ENCODE data around the gene ARHGEF19.
"Not testable (repeated sequence)": the region's sequence is repeated elsewhere in the genome, so short reads cannot be mapped to it uniquely, and the experiment has no call there.

ARHGEF19 gene

DNA sequence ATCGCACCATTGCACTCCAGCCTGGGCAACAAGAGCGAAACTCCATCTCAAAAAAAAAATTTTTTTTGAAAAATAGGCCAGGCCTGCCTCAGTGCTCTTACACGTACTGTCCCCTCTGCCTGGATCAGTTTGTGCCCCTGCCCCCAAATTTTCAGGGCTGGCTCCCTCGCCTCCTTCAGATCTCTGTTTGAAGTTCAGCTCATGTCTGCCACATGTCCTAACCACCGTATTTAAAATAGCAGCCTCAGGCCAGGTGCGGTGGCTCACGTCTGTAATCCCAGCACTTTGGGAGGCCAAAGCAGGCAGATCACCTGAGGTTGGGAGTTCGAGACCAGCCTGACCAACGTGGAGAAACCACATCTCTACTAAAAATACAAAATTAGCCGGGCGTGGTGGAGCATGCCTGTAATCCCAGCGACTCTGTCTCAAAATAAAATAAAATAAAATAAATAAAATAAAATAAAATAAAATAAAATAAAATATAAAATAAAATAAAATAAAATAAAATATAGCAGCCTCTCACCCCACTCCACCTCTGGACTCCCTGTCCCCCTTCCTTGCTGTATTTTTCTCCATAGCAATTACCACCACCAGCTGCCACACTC lies 48.7 kb downstream of the ARHGEF19 start:
- DNase-seq, result not testable (repeated sequence)

DNA sequence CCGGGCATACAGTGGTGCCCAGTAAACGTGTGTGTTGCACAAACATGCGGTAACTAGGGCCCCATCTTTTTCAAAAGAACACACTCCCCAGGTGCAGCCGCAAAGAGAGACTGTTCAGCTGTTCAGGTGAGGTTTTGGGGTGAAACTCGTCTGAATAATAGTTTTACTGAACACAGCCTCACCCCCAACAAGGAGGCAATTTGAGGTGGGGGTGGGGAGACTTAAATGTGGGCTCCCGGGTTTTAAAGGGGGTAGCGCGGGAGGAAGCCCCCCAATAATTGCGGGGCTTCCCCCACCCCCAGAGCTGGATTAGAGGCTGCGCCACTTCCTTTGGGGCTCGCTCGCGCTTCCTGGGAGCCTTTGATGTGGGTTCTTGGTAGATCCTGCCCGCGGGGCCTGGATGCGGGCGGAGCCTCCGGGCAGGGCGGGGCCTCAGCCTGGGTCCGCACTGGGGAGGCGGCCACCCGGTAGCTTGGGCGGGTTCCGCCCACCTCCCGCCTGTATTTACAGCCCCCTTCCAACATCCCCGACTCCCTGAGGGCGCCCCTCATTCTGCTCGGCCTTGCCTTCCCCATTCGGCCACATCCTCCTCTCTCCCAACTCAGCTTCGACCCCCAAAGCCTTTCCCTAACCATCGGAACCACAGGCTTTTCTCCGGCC lies 50.2 kb downstream of the ARHGEF19 start:
- DNase-seq, result peak; percentile 47

DNA sequence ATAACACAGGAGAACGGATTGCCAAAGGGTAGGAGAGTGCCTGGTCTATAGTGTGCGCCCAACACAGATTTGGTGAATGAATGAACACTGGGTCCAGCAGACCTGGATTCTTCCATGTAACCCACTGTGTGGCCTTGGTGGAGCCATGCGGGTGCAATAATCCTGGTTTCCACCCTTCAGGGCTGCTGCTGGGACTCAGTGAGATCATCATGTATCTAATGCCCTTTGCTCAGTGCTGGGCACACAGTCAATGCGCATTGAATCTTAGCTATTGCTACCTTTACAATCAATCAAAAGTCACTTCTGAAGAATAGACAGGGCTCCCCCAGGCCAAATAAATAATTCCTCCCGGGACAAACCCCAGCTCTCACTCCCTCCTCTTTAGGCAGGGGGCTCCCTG lies 50.7 kb downstream of the ARHGEF19 start:
- DNase-seq, result no peak

DNA sequence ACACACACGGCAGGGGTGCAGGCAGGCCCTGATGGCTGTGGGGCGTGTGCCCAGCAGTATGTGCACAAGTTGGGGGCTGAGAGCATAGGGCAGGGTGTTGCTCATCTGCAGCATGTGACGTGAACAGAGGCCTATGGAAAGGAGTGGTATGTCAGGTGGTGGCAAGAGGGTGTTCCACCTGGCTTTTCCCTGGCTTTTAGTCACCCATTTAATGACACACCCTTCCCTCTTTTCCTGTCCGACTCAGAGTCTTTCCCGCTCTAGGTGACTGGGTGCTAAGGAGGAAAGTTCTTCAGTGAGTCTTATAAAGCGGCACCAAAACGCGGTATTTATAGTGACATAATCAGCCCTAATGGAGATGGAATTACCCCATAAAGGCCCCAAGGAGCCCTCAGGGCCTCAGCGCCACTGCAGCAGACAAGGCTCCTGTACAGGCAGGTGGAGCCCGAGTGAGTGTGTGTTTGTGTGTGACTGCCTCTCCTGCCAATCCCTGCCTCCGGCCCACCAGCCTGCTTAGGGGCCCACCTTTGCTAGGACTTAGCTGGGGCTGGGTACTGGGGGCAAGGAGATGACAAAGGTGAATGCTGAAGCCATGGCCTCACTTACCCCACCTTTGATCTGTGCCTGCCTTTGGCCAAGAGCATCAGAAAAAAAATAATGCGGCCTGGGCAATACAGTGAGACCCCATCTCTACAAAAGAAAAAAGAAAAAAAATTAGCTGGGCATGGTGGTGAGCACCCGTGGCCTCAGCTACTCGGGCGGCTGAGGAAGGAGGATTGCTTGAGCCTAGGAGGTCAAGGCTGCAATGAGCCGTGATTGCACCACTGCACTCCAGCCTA lies 53.2 kb downstream of the ARHGEF19 start:
- DNase-seq, result no peak

DNA sequence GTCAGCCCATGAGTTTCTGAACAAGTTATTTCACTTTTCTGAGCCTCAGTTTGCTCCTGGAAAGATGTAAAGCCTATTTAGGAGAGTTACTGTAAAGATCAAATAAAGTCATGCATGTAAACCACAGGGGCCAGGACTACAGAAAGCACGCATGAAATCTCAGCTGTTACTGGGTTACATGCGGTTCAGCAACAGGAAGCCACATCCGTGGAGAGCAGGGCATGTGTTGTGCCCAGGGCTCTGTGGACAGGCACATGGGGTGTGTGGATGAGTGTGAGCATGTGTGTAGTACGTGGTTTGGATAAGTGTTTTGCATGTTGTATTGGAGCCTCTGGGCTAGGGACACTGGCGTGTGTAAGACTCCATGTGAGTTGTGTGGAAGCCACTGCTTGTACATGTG lies 54.4 kb downstream of the ARHGEF19 start:
- peak; percentile 16 for DNase-seq

DNA sequence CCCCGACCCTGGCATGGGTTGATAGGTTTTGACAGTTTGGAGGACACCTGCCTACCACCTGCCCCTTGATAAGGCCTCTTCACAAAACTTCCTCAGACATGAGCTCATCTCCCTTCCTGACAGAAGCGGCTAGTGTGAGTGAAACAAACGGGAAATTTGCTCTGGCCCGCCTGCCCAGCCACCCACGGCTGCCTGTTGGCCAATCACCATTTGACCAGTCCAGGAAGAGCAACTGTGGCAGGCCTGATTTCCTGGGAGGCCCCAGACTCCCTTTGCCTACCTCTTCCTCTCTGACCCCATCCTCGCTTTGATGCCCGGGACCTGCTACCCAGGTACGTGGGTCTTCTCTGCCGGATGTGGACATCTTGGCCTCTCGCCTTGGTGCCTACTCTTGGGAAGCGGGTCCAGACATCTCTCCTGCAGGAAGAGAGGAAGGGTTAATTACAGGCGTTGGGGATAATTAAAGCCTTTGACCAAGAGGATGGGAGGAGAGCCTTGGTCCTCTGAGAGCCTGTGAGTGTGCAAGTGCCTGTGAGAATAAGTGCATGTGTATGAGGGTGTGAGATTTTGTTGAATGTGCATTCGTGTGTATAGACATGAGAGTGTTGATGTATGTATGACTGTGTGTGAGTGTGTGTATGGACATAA lies 55.5 kb downstream of the ARHGEF19 start:
- no peak for DNase-seq

DNA sequence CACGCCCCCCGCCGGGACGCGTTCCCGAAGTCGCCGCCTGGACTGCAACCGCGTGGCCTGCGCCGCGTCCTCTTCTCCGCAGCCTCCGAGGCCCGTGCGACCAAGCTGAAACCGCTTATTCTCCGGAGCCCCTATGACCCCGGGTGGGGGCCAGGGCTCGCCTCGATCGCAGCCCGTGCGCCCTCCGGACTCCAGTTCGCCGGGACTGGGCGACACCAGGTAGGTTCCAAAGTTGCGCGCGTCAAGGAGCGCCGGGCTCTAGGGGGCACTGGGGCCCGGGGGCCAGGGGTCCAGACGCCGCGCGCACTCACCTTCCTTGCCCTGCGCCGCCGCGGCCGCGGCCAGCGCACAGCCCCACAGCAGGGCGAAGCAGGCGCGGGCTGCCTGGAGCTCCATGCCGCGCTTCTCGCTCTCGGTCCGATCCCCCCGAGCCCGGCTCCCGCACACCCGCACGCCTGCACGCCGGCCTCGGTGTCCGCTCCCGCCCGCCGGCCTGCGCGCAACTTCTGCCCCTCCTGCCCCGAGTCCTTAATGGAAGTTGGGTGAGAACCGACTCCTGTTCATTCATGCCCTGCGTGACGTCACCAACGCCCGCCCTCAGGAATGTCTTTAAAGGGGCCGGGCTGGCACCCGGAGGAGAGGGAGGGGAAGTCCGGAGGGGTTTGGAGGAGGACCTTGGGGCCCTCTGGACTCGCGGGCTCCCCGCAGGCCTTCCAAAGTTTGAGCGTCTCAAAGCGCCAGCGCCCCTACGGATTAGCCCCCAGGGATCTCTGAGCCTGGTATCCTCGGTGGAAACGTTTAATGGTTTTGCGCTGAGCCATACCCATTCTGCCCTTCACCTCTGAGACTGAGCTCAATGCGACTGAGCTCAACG lies 56.7 kb downstream of the ARHGEF19 start, which contains the start of gene EPHA2:
TSS of gene EPHA2 (minus strand) at position 533 of the 874 bp plus-strand sequence. CDS start at position 396, 137 bp downstream.
- no peak for DNase-seq

DNA sequence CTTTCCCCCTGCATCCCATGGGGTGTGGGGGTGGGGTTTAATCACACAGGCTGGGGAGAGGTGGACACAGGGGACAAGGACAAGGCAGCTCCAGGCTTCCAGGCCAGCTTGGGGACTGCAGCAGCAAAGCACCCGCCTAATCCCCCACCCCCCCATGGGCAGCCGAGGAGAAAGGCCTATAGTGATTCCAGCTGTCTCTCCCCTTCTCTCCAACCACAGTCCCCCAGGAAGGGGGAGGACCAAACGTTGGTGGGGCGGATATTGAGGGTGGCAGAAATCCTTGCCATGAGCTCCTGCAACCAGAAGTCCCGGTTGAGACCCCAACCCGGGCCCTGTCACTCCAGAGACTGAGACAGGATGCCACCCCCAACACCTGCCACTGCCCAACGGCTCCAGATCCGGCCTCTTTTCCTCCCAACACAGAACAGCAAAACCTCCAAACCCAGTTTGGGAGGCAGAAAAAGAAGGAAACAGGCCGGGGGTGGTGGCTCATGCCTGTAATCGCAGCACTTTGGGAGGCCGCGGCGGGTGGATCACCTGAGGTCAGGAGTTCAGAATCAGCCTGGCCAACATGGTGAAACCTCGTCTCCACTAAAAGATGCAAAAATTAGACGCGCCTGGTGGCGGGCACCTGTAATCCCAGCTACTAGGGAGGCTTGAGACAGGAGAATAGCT lies 58.3 kb downstream of the ARHGEF19 start:
- DNase-seq, result no peak

DNA sequence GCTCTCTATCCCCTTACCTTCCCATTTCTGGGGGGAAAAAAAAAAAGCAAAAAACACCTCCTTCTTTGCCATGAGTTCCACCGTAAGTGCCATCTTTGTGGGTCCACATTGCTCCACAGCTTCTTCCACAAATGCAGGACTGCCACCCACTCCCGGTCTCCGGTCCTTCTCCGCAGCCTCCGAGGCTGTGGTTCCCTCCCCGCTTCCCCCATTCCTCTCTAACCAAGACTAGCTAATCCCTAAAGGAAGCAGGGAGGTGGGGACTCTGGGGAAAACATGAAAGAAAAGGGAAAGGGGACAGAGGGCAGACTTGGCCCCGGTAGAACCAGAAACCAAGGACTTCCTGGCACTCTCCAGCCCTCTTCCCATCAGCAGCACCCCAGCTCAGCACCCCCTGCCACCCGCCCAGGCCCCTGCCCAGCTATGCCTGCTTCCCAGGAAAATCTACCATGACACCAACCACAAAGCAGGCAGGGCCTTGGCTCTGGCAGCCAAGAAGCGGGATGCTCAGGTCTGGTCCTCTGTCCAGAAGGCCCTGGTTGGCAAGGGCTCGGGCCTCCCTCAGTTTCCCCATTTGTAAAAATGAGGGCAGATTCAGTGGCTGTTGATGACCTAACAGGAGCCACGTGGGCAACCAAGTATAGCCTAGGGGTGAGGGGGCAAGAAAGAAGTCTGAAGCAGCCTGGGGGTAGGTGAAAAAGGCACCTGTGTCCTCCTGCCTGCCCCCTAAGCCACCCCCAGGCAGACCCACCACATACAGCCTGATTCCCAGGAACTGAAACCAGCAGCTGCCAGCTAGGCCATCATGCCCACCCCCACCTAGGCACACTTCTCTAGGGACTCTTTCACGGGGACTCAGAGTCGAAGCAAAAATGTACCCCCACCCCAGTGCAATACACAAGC lies 59.1 kb downstream of the ARHGEF19 start:
- DNase-seq, result no peak

DNA sequence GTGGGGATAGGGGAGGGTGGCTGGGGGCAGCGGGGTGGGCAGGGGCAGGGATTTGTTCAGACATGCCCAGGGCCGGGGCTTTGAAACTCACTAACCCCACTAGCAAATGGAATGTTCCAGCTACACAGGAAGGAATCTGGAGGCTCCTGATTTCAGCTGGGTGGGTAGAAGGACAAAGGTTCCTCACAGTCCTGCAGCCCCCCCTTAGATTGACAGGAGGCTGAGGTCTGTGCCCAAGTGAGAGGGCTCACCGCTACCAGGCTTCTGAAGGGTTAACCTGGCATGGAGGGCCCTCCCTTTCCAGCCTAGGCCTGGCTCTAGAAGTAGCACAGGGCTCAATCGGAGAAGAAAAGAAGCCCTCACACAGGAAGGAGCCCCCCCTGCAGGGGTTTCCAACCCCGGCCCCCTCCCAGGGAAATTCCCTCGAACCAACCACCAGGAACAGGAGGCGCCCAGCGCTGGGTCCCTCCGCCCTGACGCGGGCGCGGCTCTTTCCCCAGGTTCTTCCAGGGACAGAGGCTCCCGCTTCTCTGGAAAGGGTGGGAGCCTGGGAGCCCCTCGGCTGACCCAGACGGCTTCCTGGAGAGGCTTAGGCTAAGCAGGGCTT lies 59.9 kb downstream of the ARHGEF19 start:
- DNase-seq, result no peak

DNA sequence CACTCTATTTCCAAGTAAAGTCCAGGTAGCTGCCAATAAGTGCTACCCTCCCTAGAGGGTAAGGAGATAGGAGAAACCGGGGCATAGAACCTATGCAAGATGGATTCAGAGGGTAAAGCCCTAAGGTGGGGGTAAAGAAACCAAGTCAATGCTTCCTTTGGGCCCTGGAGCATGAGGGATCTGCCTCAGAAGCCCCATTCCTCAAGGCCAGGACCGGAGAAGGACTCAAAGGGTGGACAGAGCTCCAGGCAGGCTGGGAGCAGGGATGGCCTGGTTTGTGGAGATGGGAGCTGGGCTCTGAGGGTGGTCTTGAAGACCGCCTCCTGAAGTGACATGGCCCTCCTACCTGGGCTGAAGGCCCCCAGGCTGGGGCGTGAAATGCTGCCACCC lies 60.5 kb downstream of the ARHGEF19 start:
- DNase-seq, result no peak

DNA sequence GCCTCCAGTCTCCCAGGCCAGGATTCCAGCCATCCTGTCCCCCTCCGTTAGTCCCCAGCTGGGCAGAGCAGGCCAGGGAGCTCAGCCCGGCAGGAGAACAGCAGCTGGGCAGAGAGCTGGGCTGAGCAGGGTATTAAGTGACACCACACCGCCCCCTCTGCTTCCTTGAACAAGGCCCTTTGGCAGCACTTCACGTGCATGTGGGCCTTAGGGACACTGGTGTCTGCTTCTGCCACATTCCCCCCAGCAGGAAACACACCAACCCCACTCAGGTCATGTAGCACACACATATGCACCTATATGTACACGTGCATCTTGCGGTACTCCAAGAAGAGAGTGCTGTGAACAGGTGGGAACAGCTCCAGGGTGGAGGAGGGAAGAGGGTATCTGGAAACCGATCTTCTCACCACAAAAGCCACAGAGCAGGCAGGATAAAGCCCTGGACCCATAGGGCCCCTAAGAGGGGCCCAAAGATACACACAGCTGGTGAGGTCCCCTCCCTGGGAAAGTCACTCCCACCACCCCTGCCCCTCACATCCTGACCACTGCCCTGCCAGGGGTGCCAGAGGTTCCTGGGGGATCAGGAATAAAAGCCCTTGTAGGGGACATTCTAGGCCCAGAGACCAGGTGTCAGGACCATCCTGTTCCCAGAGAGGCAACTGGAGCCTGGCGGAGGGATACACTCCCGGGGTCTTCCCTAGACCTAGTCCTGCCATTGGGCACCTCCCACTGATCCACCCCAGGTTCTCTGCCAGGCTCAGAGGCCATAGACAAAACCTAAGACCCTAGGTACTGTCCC lies 61.1 kb downstream of the ARHGEF19 start:
- DNase-seq, result no peak

DNA sequence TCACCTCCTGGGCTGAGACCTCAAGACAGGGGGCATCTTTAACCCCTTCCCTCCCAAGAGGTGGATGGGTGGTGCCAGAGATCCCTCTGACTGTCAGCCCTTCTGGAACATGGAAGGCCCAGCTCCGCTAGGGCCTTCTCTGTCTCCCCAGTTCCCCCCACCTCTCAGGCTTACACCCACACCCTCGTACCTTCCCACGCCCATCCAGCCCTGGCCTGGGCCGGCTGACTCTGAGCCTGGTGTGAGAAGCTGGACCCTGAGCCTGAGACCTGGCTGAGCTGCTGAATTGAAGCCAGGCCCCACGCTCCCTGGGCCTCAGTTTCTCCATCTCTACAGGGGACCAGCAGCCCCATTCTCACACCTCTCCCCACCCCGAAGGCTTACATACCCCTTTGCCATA lies 61.9 kb downstream of the ARHGEF19 start:
- DNase-seq, result no peak

DNA sequence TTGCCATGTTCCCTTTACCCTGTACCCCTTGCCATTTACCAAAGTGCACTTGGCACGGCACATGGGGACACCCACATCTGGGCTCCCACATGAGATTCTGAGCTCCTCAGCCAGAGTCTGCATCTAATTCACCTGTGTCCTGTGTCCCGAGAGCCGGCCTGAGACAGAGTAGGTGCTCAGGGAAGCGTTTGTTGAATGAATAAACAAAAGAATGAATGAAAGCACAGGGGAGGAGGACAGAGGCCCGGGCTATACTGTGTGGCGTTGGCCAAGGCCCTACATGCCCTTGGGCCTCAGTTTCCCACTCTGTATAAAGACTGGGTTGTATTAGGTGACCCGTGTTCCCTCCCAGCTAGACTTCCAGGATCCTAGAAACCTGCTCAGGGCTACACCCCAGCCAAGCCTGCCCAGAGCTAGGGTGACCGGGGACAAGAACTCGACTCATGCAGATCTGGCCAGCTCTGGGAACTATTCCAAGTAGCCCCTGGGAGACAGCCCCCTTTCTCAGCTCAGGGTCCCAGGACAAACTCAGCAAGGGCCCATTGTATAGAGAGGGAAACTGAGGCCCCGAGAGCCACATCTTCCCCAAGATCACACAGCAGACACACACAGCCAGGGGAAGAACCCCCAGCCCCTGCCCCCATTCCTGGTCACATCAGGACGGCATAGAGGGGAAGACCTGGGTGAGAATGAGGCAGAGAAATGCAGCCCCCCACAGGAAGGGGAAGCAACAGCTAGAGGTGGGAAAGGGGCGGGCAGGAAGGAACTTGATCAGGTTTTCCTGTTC lies 62.6 kb downstream of the ARHGEF19 start:
- DNase-seq, result no peak

DNA sequence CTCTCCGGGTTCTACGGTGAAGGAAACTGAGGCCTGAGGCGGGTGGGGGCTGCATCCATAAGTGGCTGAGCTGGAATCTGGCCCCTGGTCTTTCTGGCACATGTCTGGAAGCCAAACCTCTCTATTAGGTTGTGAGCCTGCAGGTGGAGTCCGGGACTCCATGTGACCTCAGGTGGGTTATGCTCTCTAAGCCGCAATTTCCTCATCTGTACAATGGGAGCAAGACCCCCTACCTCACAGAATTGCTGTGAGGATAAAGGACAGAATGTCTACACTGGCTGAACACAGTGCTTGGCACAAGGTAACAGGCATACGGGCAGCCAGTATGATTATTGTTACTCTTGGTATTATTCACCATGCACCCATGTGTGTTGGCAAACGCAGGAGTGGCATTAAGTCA lies 63.3 kb downstream of the ARHGEF19 start:
- no peak for DNase-seq

DNA sequence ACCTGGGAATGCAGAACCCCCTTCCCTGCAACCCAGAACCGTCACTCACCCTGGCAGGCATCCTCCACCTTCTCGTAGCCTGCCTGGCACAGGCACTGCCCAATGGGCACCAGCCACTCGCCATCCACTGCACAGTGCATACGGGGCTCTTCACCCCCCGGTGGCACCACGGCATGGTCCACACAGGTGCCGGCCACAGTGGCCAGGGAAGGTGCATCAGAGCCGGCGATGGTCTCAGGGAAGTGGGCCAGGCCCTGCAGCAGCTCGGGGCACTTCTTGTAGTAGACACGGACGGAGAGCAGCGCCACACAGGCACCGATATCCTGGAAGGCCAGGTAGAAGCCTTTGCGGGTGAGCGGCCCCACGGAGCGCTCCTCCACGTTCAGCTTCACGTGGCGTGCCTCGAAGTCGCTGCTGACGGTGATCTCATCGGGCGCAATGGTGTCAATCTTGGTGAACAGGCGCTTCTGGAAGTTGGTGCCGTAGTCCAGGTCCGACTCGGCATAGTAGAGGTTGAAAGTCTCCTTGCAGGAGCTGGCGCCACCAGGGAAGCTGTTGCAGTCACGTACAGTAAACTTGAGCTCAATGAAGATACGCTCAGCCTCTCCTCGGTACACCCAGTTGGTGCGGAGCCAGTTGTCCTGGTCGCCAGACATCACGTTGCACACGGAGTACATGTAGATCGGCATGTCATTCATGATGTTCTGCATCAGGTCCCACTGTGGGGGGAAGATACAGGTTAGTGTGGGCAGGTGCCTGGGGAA lies 63.9 kb downstream of the ARHGEF19 start:
- DNase-seq, result no peak

Measured in stimulated activated CD4-positive, alpha-beta T cell treated with anti-CD3 and anti-CD28 coated beads, Interleukin-1b, Interleukin-23, amount 100 ng/mL, for 48 hours (primary cell).